NCI-H526 treated with DMSO at 0.1 percent for 48 hours (cell line): ENCODE measurements around the gene PSMF1.
"Not testable (repeated sequence)": the region's sequence is repeated elsewhere in the genome, so short reads cannot be mapped to it uniquely, and the experiment has no call there.

Experiments used
- DNase-seq: peaks from one replicate; lab custom pipeline; 2025; lab: John Stamatoyannopoulos, UW

Gene PSMF1

GRCh38 chr20:1215386-1216170 lies 97.2 kb downstream of the PSMF1 start:
- no peak for DNase-seq

- not testable (repeated sequence) for DNase-seq
These were observed 98.4 kb downstream of the PSMF1 start for GRCh38 chr20:1216527-1217427.
